Measurements from ENCODE around the gene UBL4B. TPM values are rescaled to one million over a fixed set of nuclear protein-coding genes. Genes with fewer than 3 reads are reported as not detected.

The UBL4B gene
- total RNA-seq, 1 experiment from 2014 or later = not detected

DNA sequence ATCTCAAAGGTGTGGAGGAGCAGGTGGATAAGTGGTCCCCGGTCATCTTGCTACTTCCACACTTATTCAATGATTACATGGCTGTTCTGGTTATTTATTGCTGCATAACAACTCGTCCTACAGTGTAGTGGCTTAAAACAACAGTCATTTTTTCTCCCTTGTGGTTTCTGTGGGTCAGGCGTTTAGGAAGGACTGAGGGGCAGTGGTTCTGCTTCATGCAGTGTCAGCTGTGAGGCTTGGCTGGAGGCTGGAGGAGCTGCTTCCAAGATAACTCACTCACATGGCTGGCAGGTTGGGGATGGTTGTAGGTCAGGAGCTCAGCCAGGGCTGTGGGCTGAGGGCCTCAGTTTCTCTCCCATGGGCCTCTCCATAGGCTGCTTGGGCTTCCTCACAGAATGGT is 32.1 kb downstream of the UBL4B start:
- no peaks in the 10 kb centered on the region; a peak in 1 of 4 replicates for H3K4me1 Mint-ChIP-seq
- no CpG with 5 or more reads among the region's 3 CpGs for WGBS (ENCODE audit: extremely low coverage, insufficient read length, low lambda C conversion rate)

More for the DNA sequence above, 32.1 kb downstream of the UBL4B start:
- no peak overlapping the region for H3K23ac ChIP-seq (ENCODE audit: insufficient read length, low read depth, low read length)
- H3T11ph ChIP-seq (ENCODE audit: low read length) = no peak overlapping the region
- H3K23me2 ChIP-seq (ENCODE audit: insufficient read length, low read depth, low read length, poor library complexity, severe bottlenecking) = no peaks in the 10 kb centered on the region
- H3K4me1 ChIP-seq (ENCODE audit: insufficient read depth, low read length) = no peaks in the 10 kb centered on the region
- no peaks in the 10 kb centered on the region for H3K79me2 ChIP-seq (ENCODE audit: insufficient read depth, low read length)
- no peak overlapping the region for H3K18ac ChIP-seq (ENCODE audit: insufficient read length, low read depth, low read length)
- H2BK12ac ChIP-seq (ENCODE audit: insufficient read length, low read depth, low read length) = no peak overlapping the region
- peaks cover 9% of the 10 kb centered on the region for H3K27me3 Mint-ChIP-seq (ENCODE audit: low read depth)
- no peak for DNase-seq
- H2BK15ac ChIP-seq (ENCODE audit: low read depth, low read length) = no peak overlapping the region
- H3K4ac ChIP-seq (ENCODE audit: low read depth, low read length) = no peak overlapping the region
- no peak overlapping the region for H4K5ac ChIP-seq (ENCODE audit: insufficient read length, low read depth, low read length)
- no peak overlapping the region for H4K8ac ChIP-seq (replicated peaks; ENCODE audit: insufficient read length, low read depth, low read length)
- H3K27me3 ChIP-seq (ENCODE audit: insufficient read depth, low read length) = peaks cover 12% of the 10 kb centered on the region; the same call in 1 of the 2 replicates
- no peak overlapping the region for H2BK5ac ChIP-seq (ENCODE audit: insufficient read length, low read length)
- H3K9ac ChIP-seq (ENCODE audit: extremely low read depth, insufficient read length, low read length) = no peak overlapping the region
- H3K9me3 ChIP-seq (ENCODE audit: control insufficient read depth, low read depth, low read length) = no peaks in the 10 kb centered on the region
- H2AFZ ChIP-seq (ENCODE audit: low read length) = no peak overlapping the region
- H4K20me1 ChIP-seq (ENCODE audit: control insufficient read depth, insufficient read depth, insufficient read length) = no peaks in the 10 kb centered on the region
- no peak for TF ChIP-seq CTCF (conservative IDR thresholded peaks at IDR 0.05)
- H2BK20ac ChIP-seq (ENCODE audit: low read depth, low read length, poor library complexity, severe bottlenecking) = no peak overlapping the region
- no peak overlapping the region for H3K4me2 ChIP-seq (ENCODE audit: insufficient read depth, insufficient read length, low read length)
- no peak overlapping the region for H2AK5ac ChIP-seq (ENCODE audit: insufficient read length, low read length)
- H3K36me3 Mint-ChIP-seq (ENCODE audit: insufficient read depth in 1 of 3, low read depth in 3 of 3) = no peaks in the 10 kb centered on the region
- no peak overlapping the region for H3K27ac ChIP-seq (ENCODE audit: insufficient read length, low read depth, low read length)
- H3K14ac ChIP-seq (ENCODE audit: insufficient read depth, low read length) = no peak overlapping the region; the same call in 1 of the 2 replicates
- no peak overlapping the region for H3K27ac Mint-ChIP-seq
- H3K4me3 Mint-ChIP-seq = no peak overlapping the region
- no peaks in the 10 kb centered on the region for H3K79me1 ChIP-seq (ENCODE audit: insufficient read depth, low read depth, low read length, poor library complexity, severe bottlenecking)
- no peak overlapping the region for H3K56ac ChIP-seq (ENCODE audit: insufficient read length, low read depth, low read length)
- no peaks in the 10 kb centered on the region for H3K9me3 Mint-ChIP-seq
- no peak overlapping the region for H4K91ac ChIP-seq (ENCODE audit: insufficient read length, low read depth, low read length)
- H2BK120ac ChIP-seq (ENCODE audit: low read depth, low read length, poor library complexity, severe bottlenecking) = no peak overlapping the region
